HG02884 (cell line): ENCODE results near the gene KCND3.

Source experiments
- ATAC-seq: cut with Tn5 transposase; IDR thresholded peaks from one replicate; pipeline ENCODE4 v1.9.1; 2021; ENCODE audit warnings: mild to moderate bottlenecking, moderate library complexity; ENCODE audit not compliant: unreplicated experiment

The KCND3 gene

DNA sequence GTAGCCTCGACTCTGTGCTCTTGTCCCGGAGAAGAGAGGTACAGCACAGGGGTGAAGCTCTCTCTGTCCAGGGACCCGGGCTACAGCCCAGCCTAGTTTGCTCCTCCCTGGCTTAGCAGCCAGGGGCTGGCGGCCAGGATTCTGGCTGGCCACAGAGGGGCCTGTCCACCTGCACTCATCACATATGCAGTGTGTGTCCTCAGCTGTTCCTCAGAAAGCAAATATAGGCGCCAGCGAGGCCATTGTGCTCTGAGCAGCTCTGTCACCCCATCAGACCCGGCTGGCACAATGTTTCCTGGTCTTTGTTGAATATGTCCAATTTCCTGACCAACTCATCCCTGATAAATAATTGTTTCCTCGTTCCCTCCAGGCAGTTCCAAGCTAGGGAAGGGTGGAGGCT lies 28.5 kb downstream of the KCND3 start:
- no peak for ATAC-seq

DNA sequence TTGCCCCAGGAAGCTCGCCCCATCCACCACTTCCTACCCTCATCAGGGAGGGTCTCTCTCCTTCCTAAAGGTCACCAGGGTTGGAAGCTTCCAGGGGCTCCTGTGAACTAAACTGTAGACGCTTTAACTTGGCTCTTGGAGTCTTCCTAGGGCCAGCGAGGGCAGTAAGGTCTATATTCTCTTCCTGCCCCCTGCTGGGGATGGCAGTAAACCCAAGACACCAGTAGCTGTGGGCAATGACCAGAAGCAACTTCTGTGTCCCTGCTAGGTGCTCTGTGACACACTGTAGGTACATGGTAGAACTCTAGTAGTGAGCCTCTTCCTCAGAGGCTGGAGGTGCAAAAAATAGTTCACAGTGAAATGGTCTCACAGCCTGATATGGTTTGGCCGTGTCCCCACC lies 30.0 kb downstream of the KCND3 start:
- no peak for ATAC-seq

DNA sequence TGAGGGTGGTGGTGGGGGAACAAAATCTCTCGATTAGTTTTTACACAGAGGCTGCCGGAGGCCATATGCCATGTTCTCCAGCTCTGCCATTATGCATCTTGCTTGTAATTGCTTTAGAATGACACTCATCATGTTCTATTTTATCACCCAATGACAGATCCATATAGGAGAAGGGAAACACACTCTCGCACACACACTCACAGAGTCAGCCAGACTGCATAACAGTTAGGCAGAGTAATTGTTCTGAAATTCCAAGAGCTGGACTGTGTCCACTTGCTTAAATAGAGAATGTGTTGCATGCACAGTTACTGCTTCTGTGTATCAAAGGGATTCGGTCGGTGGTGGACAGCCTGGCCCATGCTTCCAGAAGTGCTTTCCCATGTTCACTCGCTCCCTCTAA lies 30.6 kb downstream of the KCND3 start:
- ATAC-seq: no peak

DNA sequence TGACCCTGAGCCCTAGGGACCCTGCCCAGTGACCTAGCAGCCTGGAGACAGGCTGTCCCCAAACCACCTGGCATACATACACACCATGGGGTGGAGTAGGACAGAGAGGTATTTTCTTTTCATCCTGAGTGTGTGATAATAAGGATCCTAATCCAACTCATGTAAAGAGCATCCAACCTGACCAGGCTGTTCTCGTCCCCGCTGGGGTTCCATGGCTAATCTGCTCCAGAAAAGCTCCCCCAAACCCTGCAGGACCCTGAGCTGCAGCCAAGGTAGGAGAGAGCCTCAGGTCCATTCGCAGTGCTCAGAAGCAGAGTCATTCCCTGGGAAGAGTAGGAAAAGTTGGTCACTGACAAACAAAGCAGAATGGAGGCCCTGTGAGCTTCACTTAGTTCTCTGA lies 31.4 kb downstream of the KCND3 start:
- no peak for ATAC-seq

DNA sequence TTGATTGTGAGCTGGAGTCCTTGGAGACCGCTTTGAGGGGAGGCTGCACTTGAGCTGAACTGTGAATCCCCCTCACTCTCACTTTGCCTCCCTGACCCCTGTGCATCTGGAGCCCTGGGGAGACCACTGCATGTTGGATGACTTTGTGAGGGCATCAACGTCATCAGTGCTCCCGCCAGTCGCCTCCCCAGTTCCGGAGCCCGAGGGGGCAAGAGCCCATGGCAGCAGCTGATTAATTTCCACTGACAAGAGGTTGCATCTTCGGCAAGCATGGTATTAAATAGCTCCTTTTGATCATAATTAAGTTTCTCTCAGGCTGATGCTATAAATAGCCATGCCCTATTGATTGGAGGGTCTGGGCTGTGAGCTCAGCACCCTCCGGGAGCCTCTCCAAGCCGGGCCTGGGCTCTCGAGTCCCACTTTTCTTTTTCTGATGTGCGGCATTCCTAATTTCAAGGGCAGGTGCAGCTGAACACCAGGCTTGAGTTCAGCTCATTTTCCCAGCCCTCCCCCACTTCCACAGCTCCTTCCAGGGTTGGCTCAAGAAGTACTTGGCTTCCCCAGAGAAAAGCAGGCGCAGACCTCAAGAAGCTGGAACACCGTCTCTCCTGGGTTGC lies 33.2 kb downstream of the KCND3 start:
- ATAC-seq: no peak

DNA sequence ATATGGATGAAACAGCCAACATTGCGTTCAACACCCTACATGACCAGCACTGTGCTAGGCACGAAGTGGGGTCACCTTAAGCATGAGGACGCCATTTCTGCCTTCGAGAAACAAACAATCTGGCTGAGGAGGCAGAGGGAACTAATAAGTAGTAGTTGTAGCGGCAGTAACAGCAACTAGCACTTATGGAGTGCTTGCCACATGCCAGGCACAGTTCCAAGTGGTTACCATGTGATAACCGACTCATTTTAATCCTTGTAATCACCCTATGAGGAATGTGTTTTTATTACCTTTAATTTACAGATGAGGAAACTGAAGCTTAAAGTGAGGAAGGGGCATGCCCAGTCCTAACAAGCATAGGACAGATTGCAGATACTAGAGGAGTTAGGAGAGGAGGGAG lies 33.7 kb downstream of the KCND3 start:
- no peak for ATAC-seq

DNA sequence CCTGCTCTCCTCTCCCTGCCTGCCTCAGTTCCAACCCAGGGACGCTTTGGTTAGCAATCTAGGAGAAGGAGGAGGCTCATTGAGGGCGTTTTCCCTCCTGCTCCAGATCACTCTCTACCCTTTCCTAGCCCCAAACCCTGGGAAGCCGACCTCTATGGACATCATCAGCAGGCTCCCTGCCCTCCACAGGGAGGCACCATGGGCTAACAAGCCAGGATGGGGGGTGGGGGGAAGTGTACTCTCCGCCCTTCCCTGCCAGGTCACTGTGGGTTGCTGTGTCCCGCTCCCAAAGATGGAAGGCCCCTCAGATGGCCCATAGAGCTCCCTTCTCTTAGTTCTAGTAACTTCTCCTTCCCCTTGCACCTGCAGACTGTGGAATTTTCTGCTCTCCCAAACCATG lies 35.7 kb downstream of the KCND3 start:
- no peak for ATAC-seq

DNA sequence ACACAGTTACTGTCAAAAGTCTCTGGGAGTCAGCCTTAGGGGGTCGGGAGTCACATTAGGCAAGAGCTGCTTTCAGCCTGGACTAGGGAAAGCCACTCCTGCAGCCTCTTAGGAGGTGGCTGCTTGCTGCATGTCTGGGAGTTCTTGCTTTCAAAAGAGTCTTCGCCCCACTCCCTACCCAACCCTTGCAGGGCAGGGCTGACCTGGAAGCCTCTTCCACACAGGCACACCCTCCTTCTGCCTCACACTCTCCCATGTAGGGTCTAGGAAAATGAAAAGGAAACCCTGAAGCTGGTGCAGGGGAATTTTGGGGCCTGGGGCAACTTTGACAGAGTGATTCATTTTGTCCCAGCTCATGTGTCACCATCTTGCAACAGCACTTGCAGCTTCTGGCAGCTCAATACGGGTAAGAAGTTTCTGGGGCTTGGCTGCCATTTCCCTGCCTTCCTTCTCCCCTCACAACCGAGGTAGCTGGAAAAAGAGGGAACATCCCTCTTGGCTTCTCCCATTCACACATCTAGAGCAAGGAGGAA lies 37.3 kb downstream of the KCND3 start:
- no peak for ATAC-seq

DNA sequence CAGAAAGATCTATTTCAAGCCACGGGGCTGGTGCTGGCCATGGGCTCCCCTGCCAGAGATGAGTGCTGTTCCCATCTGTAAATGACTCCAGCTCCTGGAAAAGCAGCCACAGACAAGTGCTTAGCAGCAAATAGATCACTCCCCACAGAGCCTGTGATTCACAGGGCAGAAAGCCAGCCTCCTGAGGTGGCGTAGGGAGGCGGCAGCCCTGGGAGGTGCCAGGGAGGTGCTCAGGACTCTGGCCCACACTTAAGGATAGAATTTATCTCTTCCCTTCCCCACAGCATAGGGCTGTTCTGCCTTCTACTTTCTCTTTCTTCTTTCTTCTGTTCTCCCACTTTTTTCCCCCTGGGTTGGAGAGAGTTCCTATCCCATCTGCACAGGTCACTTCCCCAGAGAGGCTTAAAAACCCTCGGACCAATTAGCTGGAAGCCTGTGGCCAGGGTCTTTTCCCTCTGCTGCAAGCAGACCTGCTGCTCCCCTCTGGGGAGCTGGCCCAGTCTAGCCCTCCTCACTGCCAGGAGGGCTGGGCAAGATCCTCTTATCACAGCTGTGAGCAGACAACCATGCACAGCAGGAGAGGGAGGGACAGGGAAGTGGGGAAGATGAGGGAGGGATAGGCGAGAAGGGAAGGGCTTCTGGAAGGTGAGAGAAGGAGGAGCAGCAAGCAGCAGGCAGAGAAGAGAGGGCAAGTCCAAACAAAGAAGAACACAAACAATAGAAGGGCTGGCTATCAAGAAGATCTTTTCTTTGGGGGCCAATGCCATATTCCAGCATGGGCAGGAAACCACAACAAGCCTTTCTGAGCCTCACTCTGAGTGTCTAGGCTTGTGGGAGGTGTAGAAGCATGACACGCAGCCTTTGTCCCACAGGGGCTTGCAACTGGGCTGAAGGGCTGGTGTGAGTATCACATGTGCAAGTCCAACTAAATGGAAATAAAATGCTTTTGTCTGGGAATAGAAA lies 41.0 kb downstream of the KCND3 start:
- ATAC-seq: no peak

DNA sequence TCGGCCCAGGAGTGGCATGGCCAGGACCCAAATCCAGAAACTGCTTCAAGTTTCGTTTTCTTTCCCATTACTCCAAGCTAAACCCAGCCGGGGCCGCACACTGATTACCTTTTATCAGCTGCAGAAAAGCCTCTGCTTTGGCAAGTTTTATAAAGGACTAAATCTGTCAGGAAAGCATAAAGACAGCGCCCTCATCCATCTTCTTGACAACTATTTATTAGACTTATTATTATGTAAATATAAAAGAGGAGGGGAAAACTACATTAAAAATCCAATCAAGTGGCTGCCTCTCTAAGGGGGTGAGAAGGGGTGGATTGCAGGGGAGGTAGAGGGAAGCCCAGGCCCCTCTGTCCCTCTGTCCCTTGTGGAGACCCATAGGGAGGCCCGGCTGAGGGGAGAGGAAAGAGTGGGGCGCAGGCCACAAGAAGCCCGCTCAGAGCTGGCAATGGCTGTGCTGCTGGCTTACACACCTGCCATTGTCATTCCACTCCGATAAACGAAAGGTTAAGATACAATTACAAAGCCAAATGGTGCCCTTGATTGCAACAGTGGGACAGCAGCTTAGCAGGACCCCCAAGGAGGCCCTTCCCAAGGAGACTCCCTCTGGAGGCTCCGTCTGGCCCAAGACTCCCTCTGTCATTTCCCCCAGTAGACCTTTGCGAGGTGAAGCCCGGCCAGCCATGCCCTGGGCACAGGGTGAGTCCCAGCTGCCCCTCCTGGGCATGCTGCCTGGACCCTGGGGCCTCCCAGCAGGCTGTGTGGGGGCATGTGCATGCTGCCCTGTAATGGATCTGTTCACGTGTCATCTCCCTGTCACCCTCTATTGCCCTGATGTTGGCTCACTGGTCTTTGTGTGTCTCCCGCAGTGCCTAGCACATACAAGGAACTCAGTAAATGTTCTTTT lies 45.4 kb downstream of the KCND3 start:
- no peak for ATAC-seq

DNA sequence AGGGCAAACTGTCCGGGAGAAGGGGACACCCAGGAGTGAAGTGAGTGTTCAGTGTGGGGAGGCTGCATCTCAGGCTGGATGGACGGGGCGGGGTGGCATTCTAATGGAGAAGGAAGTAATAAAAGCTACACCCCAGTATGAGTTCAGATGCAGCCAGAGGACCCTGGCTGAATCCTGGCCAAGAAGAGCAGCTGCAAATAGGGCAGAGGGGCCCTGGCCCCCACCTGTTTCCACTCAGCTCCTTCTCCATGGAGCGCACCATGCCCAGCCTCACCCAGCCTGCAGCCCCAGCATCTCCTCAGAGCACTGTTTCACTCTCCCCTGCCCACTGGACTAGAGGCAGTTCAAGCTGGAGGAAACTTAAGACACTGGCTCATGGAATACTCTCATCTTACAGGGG lies 46.4 kb downstream of the KCND3 start:
- ATAC-seq: no peak

DNA sequence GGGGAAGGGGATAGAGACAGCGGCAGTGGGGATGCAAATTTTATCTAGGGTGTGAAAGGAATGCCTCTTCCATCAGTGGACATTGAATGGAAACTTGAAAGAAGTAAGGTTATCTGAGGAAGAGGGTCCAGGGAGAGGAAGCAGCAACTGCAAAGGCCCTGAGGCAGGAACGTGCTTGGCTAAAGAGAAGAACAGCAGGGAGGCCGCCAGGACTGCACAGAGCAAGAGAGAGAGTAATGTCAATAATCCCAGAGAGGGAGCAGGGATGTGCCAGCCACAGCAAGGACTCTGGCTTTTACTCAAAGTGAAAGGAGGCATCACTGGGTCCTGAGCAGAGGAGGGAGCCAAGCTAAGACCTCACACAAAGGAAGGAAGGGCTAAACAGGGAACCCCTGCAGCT lies 50.9 kb downstream of the KCND3 start:
- no peak for ATAC-seq

DNA sequence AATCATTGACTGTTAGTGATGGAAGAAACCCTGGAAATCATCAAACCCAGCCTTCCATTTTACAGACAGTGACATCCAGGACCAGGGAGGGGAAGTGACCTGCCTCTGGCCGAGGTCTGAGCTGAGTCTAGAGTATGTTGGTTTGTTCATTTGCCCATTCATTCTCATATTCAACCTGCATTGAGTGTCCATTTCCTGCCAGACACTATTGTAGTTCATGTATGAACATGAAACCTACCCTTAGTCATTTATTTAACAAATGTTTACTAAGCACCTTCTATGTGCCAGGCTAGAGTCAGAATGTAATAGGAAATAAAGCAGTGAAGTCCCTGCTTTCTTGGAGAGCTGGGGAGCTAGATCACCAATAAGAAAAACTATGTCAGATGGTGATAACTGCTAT lies 51.3 kb downstream of the KCND3 start:
- ATAC-seq: no peak

DNA sequence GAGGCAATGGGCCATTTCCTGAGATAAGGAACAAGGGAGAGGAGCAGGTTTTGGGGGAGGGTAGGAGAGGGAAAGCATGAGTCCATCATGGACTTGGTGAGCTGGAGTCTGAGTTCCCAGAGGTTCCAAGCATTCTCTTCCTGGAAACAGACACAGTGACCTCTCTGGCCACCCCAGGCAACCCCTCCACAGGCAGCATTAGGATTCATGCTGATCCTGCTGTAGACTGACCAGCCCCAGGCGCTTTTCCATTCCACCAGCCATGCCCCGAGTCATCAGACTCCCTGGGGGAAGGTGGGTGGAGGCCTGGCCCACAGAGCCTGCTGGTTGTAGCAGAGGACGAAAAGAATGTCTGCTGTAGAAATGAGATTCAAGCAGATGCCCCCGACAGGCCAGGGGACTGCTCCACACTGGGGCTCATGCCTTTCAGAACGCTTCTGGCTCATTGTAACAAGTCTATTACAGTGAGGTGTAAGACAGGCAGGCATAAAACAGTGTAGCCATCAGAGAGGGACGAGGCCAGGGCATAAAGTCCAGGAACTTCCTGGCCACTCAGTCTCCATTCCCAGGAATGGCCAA lies 52.2 kb downstream of the KCND3 start:
- no peak for ATAC-seq

DNA sequence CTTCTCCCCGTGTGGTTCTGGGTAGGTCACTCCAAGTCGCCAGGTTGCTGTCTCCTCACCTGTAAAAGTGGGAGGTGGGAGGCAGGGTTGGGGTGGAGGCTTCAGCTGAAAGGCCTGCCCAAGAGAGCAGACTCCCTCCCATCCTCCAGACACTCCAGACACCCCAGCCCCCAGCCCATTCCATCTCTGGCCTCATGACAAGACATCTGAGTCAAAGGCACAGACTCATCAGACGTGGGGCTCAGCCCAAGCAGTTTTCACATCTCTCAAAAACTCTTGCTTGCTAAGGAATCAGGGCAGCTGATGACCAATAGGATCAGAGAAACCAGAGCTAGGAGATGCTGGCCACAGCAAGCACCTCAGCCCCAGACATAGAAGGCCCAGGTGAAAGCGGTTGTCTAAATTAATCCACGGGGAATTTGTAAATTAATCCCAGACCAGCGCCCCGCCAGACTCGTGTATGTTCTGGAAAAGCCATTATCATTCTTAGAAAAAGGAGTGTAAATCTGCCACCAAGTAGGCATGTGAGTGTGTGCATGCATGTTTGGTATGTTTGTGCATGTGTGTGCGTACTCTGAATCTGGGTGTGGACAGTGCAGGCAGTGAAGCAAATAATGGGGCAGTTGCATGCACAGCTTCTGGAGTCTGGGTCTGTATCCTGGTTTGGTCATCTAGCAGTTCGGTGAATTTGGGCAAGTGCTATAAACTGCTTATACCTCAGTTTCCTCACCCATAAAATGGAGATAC lies 55.2 kb downstream of the KCND3 start:
- no peak for ATAC-seq

DNA sequence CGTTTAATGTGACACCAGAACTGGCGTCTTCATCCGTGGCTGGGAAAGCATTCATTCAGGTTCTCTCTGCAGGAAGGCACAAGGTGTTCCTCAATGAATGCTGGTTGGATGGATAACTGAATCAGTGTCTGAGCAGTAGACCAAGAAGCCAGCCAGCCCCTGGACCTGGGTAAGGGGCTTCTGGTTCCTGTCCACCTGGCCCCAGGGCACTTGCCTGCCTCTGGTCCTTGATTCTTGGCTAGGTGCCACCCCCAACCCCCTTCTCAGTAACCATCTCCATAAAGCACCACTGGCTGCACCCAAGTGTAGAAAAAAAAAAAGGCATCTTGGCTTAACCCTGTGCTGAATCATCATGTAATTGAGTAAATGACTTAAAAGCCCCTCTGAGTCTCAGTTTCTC lies 59.1 kb downstream of the KCND3 start:
- ATAC-seq: no peak

DNA sequence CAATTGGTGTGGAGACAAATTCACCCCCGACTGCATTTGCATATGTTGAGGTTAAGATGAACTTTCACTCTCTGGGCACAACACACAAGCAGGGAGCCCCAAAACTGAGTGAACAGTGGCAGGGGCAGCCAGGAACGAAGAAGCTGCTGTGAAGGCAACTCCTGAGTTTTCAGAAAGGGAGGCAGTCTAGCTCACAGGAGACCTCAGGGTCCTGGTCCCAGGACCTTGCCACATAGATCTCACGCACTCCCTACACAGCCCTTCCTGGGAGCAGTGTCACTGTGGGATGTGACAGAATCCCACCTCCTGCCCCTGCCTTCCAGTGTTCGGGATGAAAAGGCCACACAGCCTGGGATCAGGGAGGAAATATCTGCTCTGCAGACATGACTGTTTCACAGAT lies 60.9 kb downstream of the KCND3 start:
- no peak for ATAC-seq

DNA sequence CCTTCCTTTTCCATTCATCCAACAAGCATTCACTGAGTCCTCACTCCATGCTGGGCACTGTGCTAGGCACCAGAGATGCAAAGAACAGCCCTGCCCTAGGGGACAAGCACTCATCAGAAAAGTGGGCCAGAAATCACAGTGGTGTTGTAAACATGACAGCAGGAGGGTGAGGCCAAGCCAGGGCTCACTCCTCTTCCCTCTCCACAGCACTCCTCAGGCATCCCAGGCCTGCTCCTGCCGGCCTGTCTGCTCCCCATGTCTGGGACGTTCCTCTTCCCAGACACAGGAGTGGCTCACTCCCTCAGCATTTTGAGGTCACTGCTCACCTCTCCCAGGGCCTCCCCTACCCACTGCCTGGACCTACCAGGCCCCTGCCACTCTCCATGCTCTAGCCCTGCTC lies 61.8 kb downstream of the KCND3 start:
- ATAC-seq: no peak

DNA sequence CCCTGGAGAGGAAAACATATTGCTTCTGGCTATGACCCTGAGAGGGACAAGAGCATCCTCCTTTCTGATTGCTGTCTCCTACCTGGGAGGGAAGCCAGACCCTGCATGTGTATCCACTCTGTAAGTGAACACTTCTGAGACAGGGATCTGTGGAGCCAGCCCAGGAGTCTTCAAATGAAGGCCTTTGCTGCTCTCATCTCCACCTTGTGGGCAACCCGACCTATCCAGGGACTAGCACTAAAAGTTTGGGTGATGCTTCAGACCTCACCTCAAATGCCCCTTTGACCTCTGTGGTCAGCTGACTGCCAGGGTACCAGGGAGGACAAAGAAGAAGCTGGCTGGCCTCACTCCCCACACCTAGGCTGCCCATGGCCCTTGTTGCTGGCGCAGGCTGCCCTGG lies 64.7 kb downstream of the KCND3 start:
- no peak for ATAC-seq

DNA sequence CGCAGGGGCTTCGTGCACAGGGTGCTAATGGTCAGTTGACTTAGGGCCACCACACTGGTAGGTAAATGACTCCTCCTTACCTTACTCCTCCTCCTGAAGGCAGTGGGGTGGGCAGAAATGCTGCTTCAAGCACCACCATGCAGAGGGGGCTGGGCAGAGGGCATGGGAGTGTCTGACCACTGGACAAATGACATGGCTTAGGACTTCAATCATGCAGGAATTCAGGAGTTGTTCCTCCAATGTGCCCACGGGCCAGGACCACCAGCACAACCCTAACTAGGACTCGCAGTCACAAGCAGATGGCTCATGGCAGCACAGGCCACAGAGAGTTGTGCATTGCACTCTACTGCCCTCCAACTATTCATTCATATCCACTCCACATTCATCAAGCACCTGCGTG lies 65.7 kb downstream of the KCND3 start:
- no peak for ATAC-seq
